Stimulated activated CD8-positive, alpha-beta memory T cell treated with anti-CD3 and anti-CD28 coated beads, Interleukin-4, amount 100 ng/mL, for 24 hours (primary cell): ENCODE data around the gene SAP30BP.

Experiments
- DNase-seq: peaks from one replicate; pipeline ENCODE4 v3.0.0-alpha.2; 2020; ENCODE audit warnings: low read depth

SAP30BP gene

DNA sequence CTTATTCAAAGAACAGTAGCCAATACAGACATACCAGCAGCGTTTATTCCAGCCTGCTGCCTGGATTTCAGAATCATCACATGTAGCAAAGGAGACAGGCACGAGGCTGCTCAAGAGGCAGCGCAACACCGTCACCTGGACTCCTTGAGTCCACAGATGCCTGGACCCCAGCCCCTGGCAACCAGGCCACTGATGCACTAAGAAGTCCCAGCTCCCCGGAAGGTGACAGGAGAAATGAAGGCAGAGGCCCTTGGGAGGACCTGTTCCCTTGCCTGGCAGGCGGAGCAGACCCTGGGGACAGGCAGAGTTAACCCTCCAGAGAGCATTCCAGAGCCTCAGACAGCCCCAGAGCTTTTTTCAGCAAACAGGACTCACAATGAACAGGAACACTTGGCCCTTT lies 17.5 kb upstream of the SAP30BP start:
- DNase-seq, result no peak

DNA sequence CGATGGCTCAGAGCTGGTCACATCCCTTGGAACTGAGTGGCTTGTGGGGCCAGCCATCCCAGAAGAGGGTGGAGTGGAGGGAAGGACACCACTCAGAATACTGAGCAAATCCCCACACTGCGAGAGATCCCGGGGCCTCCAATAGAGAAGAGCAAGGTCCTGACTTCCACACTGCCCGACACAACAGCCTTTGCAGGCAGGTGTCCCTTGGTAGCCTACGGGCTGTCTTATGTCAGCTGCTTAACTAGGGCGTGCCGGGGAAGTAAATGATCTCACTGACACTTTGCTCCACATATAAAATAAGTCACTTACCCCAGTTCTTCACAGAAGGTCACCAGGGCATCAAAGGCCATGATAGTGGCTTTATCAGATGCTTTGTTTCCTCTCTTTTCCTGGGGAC lies 16.3 kb upstream of the SAP30BP start:
- no peak for DNase-seq

DNA sequence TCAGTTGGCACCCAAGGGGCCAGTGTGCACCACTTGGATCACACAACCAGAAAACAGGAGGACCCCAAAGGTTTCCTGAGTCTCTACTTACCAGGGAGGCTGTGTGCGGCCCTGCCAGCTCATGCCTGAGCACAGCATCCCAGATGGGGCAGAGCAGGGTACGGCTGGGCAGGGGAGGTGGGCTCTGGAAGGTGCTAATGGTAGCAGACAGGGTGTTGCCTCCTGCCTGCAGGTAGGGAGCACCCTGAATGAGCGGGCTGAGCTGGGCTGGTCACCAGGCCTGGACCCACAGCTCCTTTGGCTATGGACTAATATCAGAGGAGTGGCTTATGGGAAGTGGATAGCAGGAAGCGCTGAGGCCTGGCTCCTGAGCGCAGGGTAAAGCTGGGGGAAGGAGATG lies 14.8 kb upstream of the SAP30BP start:
- DNase-seq, result no peak

DNA sequence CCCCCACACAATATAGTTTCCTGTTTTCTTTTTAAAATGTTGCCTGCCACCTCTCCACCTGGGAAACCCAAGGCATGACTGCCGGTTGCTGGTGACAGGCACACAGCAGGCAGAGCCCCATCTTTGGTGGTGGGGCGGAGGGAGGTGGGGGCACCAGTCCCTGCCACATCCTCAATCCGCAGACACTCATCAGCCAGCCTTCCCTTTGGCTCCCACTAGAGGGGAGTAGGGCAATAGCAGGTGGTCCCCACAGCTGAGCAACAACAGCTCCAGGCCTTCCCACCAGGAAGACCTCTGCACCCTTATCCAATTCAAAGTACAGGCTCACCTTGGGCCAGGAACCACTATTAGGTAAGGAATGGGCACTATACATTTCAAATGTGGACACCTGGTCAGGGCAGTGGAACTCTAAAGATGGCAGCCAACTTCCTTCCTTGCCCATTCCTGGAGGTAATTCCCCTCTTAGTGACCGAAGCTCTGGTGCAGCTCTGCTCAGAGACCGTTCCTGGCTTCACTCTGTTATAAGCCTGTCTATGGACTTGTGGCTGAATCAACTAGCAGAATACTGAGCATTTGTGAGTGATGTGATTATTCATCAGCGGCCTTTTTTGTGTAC lies 14.1 kb upstream of the SAP30BP start:
- no peak for DNase-seq

DNA sequence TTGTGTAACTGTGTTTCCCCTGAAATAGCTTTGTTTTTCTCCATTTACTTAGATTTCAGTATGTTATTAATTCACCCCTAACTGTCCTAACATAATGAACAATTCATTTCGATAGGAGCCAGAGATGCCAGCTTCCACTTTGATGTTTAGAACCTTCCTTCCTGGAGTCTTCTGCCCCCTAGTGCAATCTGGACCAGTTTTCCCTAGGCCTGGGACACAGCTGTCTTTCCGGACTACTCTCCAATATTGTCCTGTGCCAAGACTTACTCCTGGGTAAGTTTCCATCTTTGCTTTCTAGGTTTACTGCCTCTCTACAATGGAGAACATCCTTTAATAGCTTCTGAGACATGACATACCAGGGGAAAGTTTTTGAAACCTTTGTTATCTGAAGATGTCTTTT lies 13.0 kb upstream of the SAP30BP start:
- DNase-seq, result no peak

DNA sequence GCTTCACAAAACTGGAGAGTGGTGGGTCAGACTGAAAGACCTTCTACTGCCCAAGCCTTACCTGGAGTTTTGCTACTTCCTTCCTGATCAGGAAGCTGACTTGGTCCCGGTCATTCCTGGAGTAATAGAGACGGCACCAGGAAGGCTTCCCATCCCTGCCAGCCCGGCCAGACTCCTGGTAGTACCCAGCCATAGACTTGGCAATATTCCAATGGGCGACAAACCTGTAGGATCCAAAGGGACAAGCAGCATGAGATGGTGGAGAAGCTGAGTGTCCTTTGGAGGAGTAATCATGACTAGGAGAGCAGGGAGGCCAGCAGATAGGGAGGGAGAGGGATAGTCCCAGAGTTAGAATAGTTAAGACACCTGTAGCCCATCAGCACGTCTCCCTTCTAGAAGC lies 8.9 kb upstream of the SAP30BP start:
- no peak for DNase-seq

DNA sequence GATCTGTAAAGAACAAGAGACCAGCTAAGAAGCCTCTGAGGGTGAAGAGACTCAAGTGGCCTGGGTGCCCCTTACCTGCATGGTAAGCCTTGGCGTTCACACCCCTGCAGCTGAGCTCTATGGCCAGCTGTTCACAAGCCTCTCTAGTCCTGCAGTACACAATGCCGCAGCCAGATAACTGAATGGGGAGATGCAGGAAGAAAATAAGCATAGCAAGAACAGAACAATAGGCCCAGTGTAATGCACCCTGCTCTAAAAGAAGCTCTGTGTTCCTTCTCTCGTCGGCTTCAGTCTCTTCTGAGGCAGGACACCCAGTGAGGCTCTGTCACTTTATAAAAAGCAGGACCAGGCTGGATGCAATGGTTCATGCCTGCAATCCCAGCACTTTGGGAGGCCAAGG lies 5.6 kb upstream of the SAP30BP start:
- no peak for DNase-seq

DNA sequence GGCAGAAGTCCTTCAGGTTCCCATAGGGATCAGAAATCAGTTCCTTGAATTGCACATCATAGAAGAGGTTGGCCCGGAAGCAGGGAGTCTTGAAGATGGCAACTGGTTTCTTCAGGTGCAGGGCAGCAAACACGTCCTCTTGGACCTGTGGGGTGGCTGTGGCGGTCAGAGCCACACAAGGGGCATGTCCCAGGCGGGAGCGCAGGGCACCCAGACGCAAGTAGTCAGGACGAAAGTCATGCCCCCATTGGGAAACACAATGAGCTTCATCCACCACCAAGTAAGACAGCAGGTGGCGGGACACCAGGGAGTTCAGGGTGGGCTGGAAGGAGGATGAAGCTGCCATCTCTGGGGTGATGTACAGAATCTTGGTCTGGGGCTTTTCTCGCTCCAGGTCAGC lies 4.6 kb upstream of the SAP30BP start:
- no peak for DNase-seq

DNA sequence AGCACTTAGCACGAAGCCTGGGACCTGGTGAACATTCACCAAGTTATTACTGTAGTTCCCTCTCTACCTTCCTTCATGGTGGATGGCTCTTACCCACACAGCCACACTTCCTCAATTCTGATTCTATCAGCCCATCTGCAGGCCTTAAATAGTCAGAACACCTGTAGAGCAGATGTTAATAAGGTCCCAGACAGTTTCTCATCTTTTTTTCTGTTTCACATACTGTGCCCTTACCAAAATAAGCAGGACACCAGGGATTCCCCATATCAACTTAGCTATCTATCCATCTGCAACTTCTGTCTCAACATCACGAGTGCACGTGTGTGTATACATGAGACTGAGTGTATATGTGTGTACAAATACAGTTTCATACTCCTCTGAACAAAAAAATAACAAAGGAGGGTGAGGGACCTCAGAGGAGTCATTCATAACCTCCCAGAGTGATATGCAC lies 3.0 kb upstream of the SAP30BP start:
- DNase-seq, result no peak

DNA sequence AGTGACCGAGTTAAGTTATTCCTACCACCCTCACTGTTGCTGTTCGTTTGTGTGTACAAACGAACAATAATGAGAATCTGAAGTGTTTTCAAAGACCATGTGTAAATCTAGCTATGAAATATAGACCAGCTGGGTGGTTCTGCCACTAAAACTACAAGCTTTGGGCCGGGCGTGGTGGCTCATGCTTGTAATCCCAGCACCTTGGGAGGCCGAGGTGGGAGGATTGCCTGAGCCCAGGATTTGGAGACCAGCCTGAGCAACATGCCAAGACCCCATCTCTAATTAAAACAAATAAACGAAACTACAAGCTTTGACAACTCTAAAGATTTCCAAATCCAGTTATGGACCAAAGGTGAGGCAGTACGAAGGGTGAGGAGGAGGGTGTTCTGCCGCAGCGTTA lies 1.2 kb upstream of the SAP30BP start:
- no peak for DNase-seq

DNA sequence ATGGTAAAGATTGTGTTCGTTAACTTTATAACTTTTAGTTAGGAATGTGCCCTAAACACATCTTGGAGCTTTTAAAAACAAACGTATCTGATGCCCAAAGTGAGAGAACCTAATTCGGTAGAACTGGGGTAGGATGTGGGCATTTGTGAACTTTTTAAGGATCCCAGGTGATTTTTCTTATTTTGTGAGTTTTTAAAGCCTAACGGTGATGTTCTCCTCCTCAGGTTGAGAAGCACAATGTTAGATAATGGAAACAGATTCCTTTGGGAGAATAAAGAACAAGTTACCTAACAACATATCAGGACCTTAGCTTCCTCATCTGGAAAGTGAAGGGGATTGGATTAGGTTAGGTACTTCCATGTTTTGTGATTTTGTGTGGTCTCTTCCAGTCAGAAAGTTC lies 687 bp downstream of the SAP30BP start:
- DNase-seq, result no peak

DNA sequence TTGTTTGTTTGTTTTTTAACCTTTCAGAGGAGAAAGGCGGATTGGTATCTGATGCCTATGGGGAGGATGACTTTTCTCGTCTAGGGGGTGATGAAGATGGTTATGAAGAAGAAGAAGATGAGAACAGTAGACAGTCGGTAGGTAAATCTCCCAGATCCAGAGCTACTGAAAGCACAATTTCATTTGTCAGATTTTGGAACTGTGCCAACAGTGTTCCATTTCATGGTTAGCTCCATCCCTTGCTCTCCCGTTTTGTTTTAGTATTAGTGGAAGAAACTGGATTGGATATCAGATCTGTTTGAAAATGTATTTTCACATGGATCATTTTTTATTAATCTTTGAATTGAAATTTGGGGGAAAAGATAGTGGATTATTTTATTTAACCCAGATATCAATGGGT lies 1.4 kb downstream of the SAP30BP start:
- DNase-seq, result no peak

DNA sequence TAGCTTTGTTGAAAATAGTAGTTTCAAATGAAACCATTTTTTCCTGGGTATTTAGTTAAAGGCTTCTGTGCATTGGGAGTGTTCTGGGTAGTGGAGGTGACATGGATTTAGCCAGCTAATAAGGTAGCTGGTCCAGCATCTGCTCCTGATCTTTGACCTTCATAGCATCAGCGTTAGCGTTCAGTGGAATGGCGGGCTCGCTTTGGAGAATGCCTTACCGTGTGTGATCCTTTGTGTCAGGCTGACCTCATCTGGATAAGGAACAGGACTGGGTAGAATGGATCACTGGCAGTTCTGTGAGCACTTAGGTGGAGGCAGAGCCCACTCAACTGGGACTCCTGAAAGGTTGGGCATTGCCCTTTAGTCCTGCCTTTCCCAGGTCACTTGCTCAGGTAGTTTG lies 3.7 kb downstream of the SAP30BP start:
- DNase-seq, result no peak

DNA sequence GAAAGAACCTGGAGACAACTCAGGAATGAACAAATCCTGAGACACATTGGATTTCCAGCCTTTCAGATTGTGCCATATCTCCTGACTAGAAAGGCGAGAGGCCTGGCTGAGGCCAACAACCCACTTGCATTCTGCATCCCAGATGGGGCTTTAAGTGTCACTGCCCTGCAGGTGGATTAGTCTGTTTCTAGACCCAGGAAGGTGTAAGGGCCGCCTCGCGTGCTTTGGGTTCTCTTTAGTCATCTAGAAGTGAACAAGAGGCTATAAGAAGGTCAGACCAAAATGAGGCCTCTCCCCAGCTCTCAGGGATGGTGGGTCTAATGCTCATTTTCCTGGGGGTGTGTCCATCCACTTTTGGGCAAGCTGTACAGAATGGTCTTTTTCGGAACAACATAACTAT lies 4.9 kb downstream of the SAP30BP start:
- DNase-seq, result no peak

DNA sequence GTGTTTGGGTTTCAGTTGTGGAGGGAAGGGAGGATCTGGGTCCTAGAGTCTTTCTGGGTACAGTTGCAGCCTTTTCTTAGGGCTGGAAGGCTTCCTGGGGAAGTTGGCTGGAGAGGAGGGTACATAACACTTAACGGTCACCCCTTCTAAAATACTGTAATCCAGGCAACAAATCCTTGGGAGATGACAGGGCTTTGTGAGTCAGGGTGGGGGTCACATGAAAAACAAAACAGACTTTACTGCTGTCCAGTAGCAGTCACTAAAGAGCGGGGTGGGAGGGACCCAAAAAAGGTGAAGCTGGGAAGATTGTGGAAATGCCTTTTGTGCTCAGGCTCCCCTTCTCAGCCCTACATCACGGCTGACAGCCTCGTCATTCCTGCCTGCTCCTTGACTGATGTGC lies 6.3 kb downstream of the SAP30BP start:
- no peak for DNase-seq

DNA sequence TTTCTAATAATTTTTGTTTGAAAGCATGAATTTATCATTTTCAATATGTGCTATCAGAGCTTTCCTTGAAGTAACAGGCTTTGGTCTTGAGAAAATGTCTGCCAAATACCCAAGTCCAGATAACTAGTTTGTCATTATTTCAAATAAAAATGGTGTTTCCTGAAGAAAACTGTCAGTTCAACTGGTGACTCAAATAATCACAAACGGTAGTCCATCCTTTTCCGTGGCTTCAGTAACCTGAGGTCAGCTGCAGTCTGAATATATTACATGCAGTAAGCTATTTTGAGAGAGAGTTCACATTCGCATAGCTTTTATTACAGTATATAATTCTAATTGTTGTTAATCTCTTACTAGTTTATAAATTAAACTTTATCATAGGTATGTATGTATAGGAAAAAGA lies 9.3 kb downstream of the SAP30BP start:
- DNase-seq, result no peak

DNA sequence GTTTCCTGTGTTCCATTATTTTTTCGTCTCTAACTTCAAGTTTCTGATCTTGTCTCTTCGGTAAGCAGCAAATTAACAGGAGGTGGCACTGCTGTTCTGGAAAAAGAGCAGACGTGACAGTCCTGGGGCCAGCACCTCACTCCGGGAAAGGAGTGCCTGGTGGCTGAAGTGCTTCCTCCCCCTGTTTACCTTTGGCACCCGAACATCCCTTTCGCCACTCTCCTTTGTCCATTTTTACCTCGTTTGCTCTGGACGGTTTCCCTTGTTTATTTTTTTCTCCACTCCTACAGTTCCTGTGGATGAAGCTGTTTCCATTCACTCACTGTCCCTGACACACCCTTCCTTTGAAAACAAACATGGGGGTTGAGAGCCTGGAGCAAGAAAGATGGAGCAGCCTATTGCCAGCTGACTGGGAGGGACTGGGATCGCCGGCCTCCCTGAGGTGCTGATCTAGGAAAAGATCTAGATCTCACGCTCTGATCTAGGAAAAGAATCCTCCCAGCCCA lies 12.6 kb downstream of the SAP30BP start:
- no peak for DNase-seq

DNA sequence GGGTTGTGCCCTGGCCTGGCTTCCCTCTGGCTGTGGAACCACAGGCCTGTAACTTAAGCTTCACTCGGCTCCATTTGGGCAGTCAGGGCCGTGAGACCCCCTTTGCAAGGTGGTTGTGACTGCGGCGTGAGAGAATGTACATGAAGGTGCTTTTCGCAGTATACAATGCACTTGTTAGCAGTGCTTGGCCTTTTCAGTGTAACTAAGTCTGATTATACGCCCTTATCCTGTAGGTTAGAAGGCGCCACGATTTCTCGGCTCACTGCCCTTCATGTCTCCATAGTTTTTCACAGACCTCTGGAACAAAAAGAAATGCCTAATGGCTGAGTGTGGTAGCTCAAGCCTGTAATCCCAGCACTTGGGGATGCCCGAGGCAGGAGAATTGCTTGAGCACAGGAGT lies 13.3 kb downstream of the SAP30BP start:
- DNase-seq, result no peak

DNA sequence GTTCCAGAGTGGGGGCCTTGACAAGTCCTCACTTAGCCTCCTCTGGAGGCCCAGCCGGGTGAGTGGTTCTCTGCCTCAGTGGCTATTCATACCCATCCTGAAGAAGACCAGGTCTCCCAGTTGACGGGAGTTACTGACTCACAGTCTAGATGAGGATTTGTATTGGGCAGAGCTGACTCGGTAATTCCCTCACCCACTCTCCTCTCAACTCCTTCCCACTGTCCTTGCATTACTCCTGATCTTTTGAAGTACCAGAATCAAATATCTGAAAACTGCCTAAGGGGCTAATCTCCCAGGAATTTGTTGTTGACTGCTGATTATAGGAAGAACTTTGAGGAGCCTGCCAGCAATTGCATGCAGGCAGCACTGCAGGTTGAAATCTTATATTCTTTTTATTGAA lies 14.2 kb downstream of the SAP30BP start:
- DNase-seq, result no peak

DNA sequence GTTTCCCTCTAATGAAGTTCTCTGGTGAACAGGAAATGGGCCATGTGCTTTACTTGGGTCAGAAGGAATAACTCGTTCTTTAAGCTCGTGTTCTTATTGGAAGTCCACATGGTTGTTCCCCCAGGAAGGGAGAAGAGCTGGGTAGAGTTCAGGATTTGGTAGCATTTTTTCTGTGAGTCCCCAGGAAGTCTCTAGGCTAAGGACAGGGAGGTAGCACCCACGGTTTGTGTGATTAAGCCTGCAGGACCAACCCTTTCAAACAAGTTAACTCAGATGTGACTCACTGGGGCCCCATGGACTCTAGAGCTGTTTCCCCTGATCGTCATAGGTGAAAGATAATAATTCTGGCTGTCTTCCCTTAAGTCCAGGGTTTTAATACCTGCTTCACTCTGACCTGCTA lies 16.4 kb downstream of the SAP30BP start:
- no peak for DNase-seq

DNA sequence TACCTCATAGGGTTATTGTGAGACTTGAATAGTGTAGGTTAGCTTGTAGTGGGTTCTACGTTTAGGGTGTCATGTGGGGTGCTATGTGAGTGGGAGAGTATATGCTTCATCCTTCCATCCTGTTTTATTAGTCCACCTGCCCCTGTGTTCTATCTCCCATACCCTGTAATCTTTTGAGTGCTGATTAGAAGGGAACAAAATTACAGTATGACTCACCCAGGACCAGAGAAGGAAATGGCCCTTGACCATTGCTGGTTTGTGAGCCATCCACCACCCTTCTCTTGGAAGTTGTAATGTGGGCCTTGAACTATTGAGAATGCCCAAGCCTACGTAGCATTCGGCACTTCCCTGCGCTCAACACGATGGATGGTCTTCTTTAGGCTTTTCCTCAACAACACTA lies 17.1 kb downstream of the SAP30BP start:
- DNase-seq, result no peak

DNA sequence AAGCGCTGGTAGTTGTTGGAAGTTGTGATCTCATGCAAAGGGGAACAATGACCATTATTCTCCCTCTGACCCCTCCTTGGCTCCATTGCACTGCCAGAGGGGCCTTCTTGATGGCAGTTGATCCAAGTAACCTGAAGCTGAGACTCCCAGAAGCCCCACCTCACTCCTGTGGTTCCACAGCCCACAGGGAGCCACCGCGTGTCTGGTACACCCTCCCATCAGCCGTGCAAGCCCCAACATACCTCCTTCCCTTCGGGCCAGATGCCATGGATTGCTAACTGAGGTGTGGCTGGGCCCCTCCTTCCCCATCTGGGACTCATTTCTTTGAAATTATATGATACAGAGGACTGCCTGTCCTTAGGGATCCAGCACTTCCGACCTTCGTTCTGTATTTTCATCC lies 17.8 kb downstream of the SAP30BP start:
- DNase-seq, result no peak

DNA sequence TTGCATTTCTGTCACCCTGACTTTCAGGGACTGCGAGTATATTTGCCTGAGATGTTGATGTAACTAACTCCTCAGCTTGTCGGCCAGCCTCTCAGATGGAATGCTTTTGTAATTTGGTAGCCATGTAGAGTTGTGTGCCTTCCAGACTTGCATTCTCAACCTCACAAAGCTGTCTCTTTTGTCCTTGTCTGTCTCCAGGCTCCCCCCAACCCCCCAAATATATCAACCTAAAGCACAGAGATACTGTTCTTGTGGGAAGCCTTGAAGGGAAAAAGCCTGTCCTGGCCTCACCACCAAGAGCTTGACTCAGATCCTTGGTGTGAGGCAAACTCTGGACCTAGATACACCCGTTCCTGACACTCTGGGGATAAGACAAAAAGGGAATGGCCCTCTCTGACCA lies 18.4 kb downstream of the SAP30BP start:
- DNase-seq, result no peak

DNA sequence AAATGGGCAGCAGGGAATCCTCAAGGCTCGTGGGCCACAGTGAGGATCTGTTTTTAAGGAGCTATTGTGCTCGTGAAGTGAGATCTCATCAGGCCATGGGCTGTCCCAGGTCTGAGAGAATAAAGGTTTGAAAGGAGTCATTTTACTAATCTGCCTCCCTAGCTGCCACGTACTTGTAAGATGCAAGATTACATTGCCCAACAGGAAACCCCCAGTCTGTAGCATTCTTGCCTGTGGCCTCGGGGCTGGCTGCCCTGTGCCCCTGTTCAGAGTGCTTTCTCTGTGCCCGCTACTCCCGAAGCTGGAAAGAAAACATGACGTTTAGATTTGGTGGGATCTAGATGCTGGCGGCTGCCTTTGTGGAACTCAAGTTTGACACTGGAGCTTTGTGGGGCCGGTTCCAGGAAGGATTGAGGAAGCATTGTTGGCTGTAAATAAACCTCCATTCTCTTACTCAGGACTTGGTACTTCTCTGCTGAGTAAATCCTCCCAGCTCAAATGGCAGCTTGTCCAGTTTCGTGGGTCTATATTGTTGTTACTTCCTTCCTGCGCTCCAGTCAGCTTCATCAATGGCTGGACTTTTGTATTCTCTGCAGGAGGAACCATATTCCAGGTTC lies 21.2 kb downstream of the SAP30BP start:
- no peak for DNase-seq
